H1 (cell line): ENCODE data around the gene ST3GAL3. TPM values are rescaled to one million over a fixed set of nuclear protein-coding genes. Genes with fewer than 3 reads are reported as not detected.

Experiments
- CTCF ChIA-PET: fragments of 300-600 bp; sonication (Branson Sonifier 250); formaldehyde crosslinking; loops from one replicate; lab custom pipeline; 2021; ENCODE audit not compliant: partially characterized antibody; lab: Charles Lee
- POLR2A ChIA-PET: fragments of 300-600 bp; sonication (Branson Sonifier 250); formaldehyde crosslinking; loops from one replicate; lab custom pipeline; 2021; ENCODE audit warnings: inconsistent platforms; ENCODE audit not compliant: partially characterized antibody; lab: Charles Lee
- DNase-seq, 2 experiments: peaks; one replicate each; pipeline versions ENCODE4 v3.0.0 to v3.0.0-alpha.2; 2010 to 2022; ENCODE audit warnings: low spot score in 2 of 2, low read depth in 1 of 2, mixed read lengths in 1 of 2
- FAIRE-seq: peaks from 2 replicates; lab custom pipeline; 2011; peaks lifted over from hg19 to GRCh38; lab: Jason Lieb, UNC
- H2AFZ ChIP-seq: 2 replicates; pipeline ENCODE4 v1.8.1; 2012; ENCODE audit warnings: low read length, inconsistent platforms
- H2AK5ac ChIP-seq: 2 replicates; pipeline ENCODE4 v1.6.1; 2013; ENCODE audit warnings: low read depth, low read length
- H2BK120ac ChIP-seq: replicated peaks from 2 replicates; pipeline ENCODE3; 2013; ENCODE audit warnings: low read depth, low read length, inconsistent platforms
- H2BK12ac ChIP-seq: 2 replicates; pipeline ENCODE4 v1.6.1; 2013; ENCODE audit warnings: low read depth, low read length
- H2BK15ac ChIP-seq: 2 replicates; pipeline ENCODE4 v1.6.1; 2013; ENCODE audit warnings: low read length
- H2BK20ac ChIP-seq: 2 replicates; pipeline ENCODE4 v1.6.1; 2013; ENCODE audit warnings: low read length
- H2BK5ac ChIP-seq: 2 replicates; pipeline ENCODE4 v1.6.1; 2013; ENCODE audit warnings: low read depth, low read length
- H3K14ac ChIP-seq: 2 replicates; pipeline ENCODE4 v1.6.1; 2013; ENCODE audit warnings: inconsistent platforms; ENCODE audit not compliant: insufficient read length
- H3K18ac ChIP-seq: 2 replicates; pipeline ENCODE4 v1.6.1; 2013; ENCODE audit warnings: low read length; ENCODE audit errors: extremely low read depth
- H3K23ac ChIP-seq: 2 replicates; pipeline ENCODE4 v1.6.1; 2013; ENCODE audit warnings: inconsistent platforms; ENCODE audit not compliant: insufficient read length
- H3K23me2 ChIP-seq: 2 replicates; pipeline ENCODE4 v1.6.1; 2013; ENCODE audit warnings: low read depth, low read length
- H3K27ac ChIP-seq: 2 replicates; pipeline ENCODE4 v1.6.1; 2011; ENCODE audit warnings: low read depth, low read length, inconsistent platforms
- H3K27me3 ChIP-seq, 4 experiments: replicated peaks in 1 of 4; 1 replicate in 1 of 4; 2 replicates in 3 of 4; pipeline versions ENCODE4 v1.6.1 to v1.8.1; 2011 to 2013; ENCODE audit warnings: low read length in 3 of 4, mild to moderate bottlenecking in 3 of 4, inconsistent platforms in 2 of 4, mixed read lengths in 2 of 4, moderate library complexity in 1 of 4; ENCODE audit not compliant: control insufficient read depth in 3 of 4, insufficient read depth in 3 of 4; ENCODE audit errors: extremely low read depth in 1 of 4
- H3K36me3 ChIP-seq, 4 experiments: 2 replicates each; pipeline versions ENCODE4 v1.6.1 to v1.8.1; 2011 to 2013; ENCODE audit warnings: mild to moderate bottlenecking in 4 of 4, low read length in 3 of 4, moderate library complexity in 2 of 4, control low read depth in 1 of 4, inconsistent platforms in 1 of 4; ENCODE audit not compliant: insufficient read depth in 4 of 4, control insufficient read depth in 2 of 4
- H3K4ac ChIP-seq: replicated peaks from 2 replicates; pipeline ENCODE3; 2013; ENCODE audit warnings: low read length, low read depth, mixed read lengths, inconsistent platforms; ENCODE audit not compliant: insufficient read length
- H3K4me1 ChIP-seq, 4 experiments: replicated peaks in 1 of 4; 1 replicate in 1 of 4; 2 replicates in 3 of 4; pipeline versions ENCODE4 v1.6.1 to v1.8.1; 2011 to 2013; ENCODE audit warnings: low read length in 3 of 4, inconsistent platforms in 2 of 4, mixed read lengths in 1 of 4; ENCODE audit not compliant: insufficient read depth in 4 of 4, control insufficient read depth in 3 of 4
- H3K4me2 ChIP-seq, 2 experiments: 2 replicates each; pipeline versions ENCODE4 v1.6.1 to v1.8.1; 2011 to 2013; ENCODE audit warnings: low read depth in 2 of 2, low read length in 2 of 2, control low read depth in 1 of 2, inconsistent platforms in 1 of 2, mild to moderate bottlenecking in 1 of 2; ENCODE audit not compliant: insufficient read depth in 1 of 2
- H3K4me3 ChIP-seq, 4 experiments: fragments of 200-600, 300-600 bp in 1 of 4; sonication (generic), shearing (Covaris generic), sonication (Bioruptor Twin) in 1 of 4; 2 replicates each; pipeline versions ENCODE4 v1.5.1 to v1.8.1; 2011 to 2016; ENCODE audit warnings: low read length in 4 of 4, low read depth in 3 of 4, control low read depth in 2 of 4, inconsistent platforms in 2 of 4, mild to moderate bottlenecking in 2 of 4, mixed read lengths in 1 of 4, moderate library complexity in 1 of 4; ENCODE audit not compliant: insufficient read depth in 2 of 4; ENCODE audit errors: extremely low read depth in 1 of 4
- H3K56ac ChIP-seq: replicated peaks from 2 replicates; pipeline ENCODE3; 2013; ENCODE audit warnings: low read depth, mild to moderate bottlenecking, mixed read lengths, low read length, inconsistent platforms; ENCODE audit not compliant: insufficient read length
- H3K79me1 ChIP-seq: 2 replicates; pipeline ENCODE4 v1.6.1; 2013; ENCODE audit warnings: low read depth, low read length, control low read depth
- H3K79me2 ChIP-seq, 2 experiments: 2 replicates each; pipeline versions ENCODE4 v1.6.1 to v1.8.1; 2012 to 2013; ENCODE audit warnings: low read length in 2 of 2, mild to moderate bottlenecking in 2 of 2, inconsistent platforms in 1 of 2; ENCODE audit not compliant: insufficient read depth in 2 of 2, control insufficient read depth in 1 of 2
- H3K9ac ChIP-seq, 4 experiments: replicated peaks in 1 of 4; 1 replicate in 1 of 4; 2 replicates in 3 of 4; pipeline versions ENCODE4 v1.6.1 to v1.8.1; 2011 to 2013; ENCODE audit warnings: low read depth in 3 of 4, low read length in 3 of 4, control low read depth in 2 of 4, mild to moderate bottlenecking in 2 of 4, moderate library complexity in 2 of 4, inconsistent platforms in 1 of 4; ENCODE audit errors: extremely low read depth in 1 of 4
- H3K9me3 ChIP-seq, 2 experiments: 2 replicates each; pipeline versions ENCODE4 v1.6.1 to v1.8.1; 2012 to 2013; ENCODE audit warnings: mild to moderate bottlenecking in 2 of 2, moderate library complexity in 2 of 2, control low read depth in 1 of 2, inconsistent platforms in 1 of 2, low read depth in 1 of 2, low read length in 1 of 2, mixed read lengths in 1 of 2; ENCODE audit not compliant: insufficient read depth in 2 of 2
- H4K20me1 ChIP-seq, 2 experiments: replicated peaks in 1 of 2; 2 replicates each; pipeline versions ENCODE3 to v1.8.1; 2011 to 2013; ENCODE audit warnings: inconsistent platforms in 2 of 2, low read length in 2 of 2, mild to moderate bottlenecking in 1 of 2; ENCODE audit not compliant: insufficient read depth in 2 of 2, control insufficient read depth in 1 of 2
- H4K5ac ChIP-seq: 2 replicates; pipeline ENCODE4 v1.6.1; 2013; ENCODE audit warnings: low read length, low read depth, mixed read lengths, inconsistent platforms; ENCODE audit not compliant: insufficient read length
- H4K8ac ChIP-seq: 2 replicates; pipeline ENCODE4 v1.8.0; 2013; ENCODE audit warnings: mild to moderate bottlenecking, moderate library complexity, low read length, inconsistent platforms; ENCODE audit not compliant: insufficient read depth; ENCODE audit errors: extremely low read depth
- H4K91ac ChIP-seq: replicated peaks from 2 replicates; pipeline ENCODE3; 2013; ENCODE audit warnings: low read length, mixed read lengths, inconsistent platforms; ENCODE audit not compliant: insufficient read length
- BRCA1 ChIP-seq: IDR thresholded peaks from 2 replicates; pipeline ENCODE4 v1.6.1; 2012; ENCODE audit warnings: low read depth, low read length, improper control_type of control experiment
- CHD2 ChIP-seq: IDR thresholded peaks from 2 replicates; pipeline ENCODE4 v1.6.1; 2012; ENCODE audit warnings: low read length, improper control_type of control experiment
- CTCF ChIP-seq, 3 experiments: IDR thresholded peaks; 1 replicate in 2 of 3; 2 replicates in 1 of 3; pipeline versions ENCODE4 v1.5.1 to v1.6.1; 2011; ENCODE audit warnings: low read length in 3 of 3, mild to moderate bottlenecking in 3 of 3, inconsistent platforms in 2 of 3, low read depth in 1 of 3, moderate library complexity in 1 of 3; ENCODE audit not compliant: insufficient read depth in 1 of 3; ENCODE audit errors: control extremely low read depth in 1 of 3
- POLR2A ChIP-seq, 2 experiments: IDR thresholded peaks; 1 replicate in 1 of 2; 2 replicates in 1 of 2; pipeline ENCODE4 v1.6.1; 2011; ENCODE audit warnings: low read depth in 2 of 2, low read length in 2 of 2, mild to moderate bottlenecking in 2 of 2; ENCODE audit errors: control extremely low read depth in 1 of 2
- RAD21 ChIP-seq, 2 experiments: IDR thresholded peaks in 1 of 2; conservative IDR thresholded peaks in 1 of 2; 2 replicates each; pipeline ENCODE4 v1.6.1; 2011; ENCODE audit warnings: low read depth in 2 of 2, low read length in 2 of 2, improper control_type of control experiment in 1 of 2, inconsistent platforms in 1 of 2, mild to moderate bottlenecking in 1 of 2, moderate library complexity in 1 of 2
- SIRT6 ChIP-seq: IDR thresholded peaks from one replicate; pipeline ENCODE4 v1.7.1; 2012; ENCODE audit warnings: low read length, inconsistent platforms
- SP4 ChIP-seq: IDR thresholded peaks from 2 replicates; pipeline ENCODE4 v1.6.1; 2012; ENCODE audit warnings: low read length, inconsistent platforms
- SUZ12 ChIP-seq: fragments of 200-600 bp; sonication (generic); IDR thresholded peaks from 2 replicates; pipeline ENCODE4 v1.6.1; 2012; ENCODE audit warnings: mild to moderate bottlenecking, inconsistent platforms, low read length, moderate library complexity, mixed read lengths
- TEAD4 ChIP-seq: IDR thresholded peaks from 2 replicates; pipeline ENCODE4 v1.6.1; 2012; ENCODE audit warnings: low read depth, low read length, inconsistent platforms, mixed read lengths
- WGBS, 2 experiments: shearing (Covaris generic) in 1 of 2; methylation state at CpG; one replicate each; pipeline versions ENCODE4 v1.1.6 to v1.1.7; 2013 to 2015; ENCODE audit warnings: low lambda C conversion rate in 2 of 2, mixed read lengths in 2 of 2, inconsistent platforms in 1 of 2, low coverage in 1 of 2, missing lambda C conversion rate in 1 of 2; ENCODE audit not compliant: insufficient replicate concordance in 2 of 2, insufficient coverage in 1 of 2, insufficient read length in 1 of 2; ENCODE audit errors: extremely low coverage in 1 of 2, missing lambda C conversion rate in 1 of 2; 5-methylcytosine and 5-hydroxymethylcytosine counted together
- polyA plus RNA-seq, 7 experiments: library from polyadenylated mRNA; depleted of rRNA in 3 of 7; stranded (reverse) in 5 of 7; unstranded in 2 of 7; fragments of >200 nt in 5 of 7; fragments of 200-250 nt in 2 of 7; gene quantifications; 1 replicate in 5 of 7; 2 replicates in 1 of 7; 4 replicates in 1 of 7; pipeline versions ENCODE4 v1.2.1 to v1.2.3, GENCODE V29; 2011 to 2013; ENCODE audit warnings: missing spikeins in 2 of 7, mixed read lengths in 2 of 7
- total RNA-seq: library from RNA; stranded (reverse); fragmentation: NEBNext Ultra II Directional; extraction: Animal tissue kit (Norgen Biotek cat#: 25700); gene quantifications from 2 replicates; pipeline ENCODE4 v1.2.1, GENCODE V29; 2021

ST3GAL3 gene
- total and polyA plus RNA-seq, 2 of the 8 experiments (the other 6 are each of a cell fraction or from before 2014, with no cell fraction given), result 6.8 to 7.0 TPM

- ChIA-PET CTCF (interaction anchor here (1.2 to 3.3 kb wide), 2 partner anchors 8 to 156 kb away, joined by 4 to 15 read pairs; no protein-coding TSS in a partner anchor), POLR2A (no interaction called here)
- no peaks in the 10 kb centered on the region; a peak in 1 of 8 replicates for H3K36me3 ChIP-seq
- H3K23me2 ChIP-seq, result no peaks in the 10 kb centered on the region
- no peaks in the 10 kb centered on the region for H3K79me1 ChIP-seq
- H3K27ac ChIP-seq, result no peak overlapping the region
- H3K4me3 ChIP-seq, result no peak overlapping the region
- H3K79me2 ChIP-seq, result no peaks in the 10 kb centered on the region
- H2BK120ac ChIP-seq, result no peak overlapping the region
- no peak overlapping the region for H4K91ac ChIP-seq
- no peaks in the 10 kb centered on the region for H4K20me1 ChIP-seq
- WGBS, 2 experiments, result 90% methylated on average over 1 of the region's 1 CpG; no CpG with 5 or more reads in 1 of the 2 experiments
- no peak overlapping the region for H4K5ac ChIP-seq
- no peak for DNase-seq
- H3K14ac ChIP-seq, result no peak overlapping the region
- H3K9me3 ChIP-seq, result no peaks in the 10 kb centered on the region
- TF ChIP-seq SP4 (no peak), SIRT6 (no peak), TEAD4 (no peak), CHD2 (no peak), SUZ12 (no peak), RAD21 (IDR thresholded peaks at IDR 0.05 in 1 of 2, conservative IDR thresholded peaks at IDR 0.05 in 1 of 2; ENCODE audit: low read depth in 2 of 2, low read length in 2 of 2) (0 out of 4 replicates have a peak, but pooled peaks of 1 of the 2 experiments have one; percentile 2), CTCF (IDR thresholded peaks at IDR 0.05; ENCODE audit: control extremely low read depth in 1 of 3, insufficient read depth in 1 of 3, low read depth in 1 of 3, low read length in 3 of 3) (peak in 1 of 3 experiments; percentile 35; a peak in 1 of 4 replicates), POLR2A (IDR thresholded peaks at IDR 0.05; ENCODE audit: control extremely low read depth in 1 of 2, low read depth in 2 of 2, low read length in 2 of 2) (no peak), BRCA1 (no peak)
- H2BK15ac ChIP-seq, result no peak overlapping the region
- no peak overlapping the region for H3K9ac ChIP-seq
- H4K8ac ChIP-seq, result no peak overlapping the region
- H2BK20ac ChIP-seq, result no peak overlapping the region
- H2AK5ac ChIP-seq, result no peak overlapping the region
- no peak overlapping the region for H3K18ac ChIP-seq
- peaks cover 0 to 4% (median under 1%) of the 10 kb centered on the region in 4 experiments; a peak in 2 of 7 replicates for H3K4me1 ChIP-seq
- no peak overlapping the region for H3K23ac ChIP-seq
- H2AFZ ChIP-seq, result no peak overlapping the region
- H2BK12ac ChIP-seq, result no peak overlapping the region
- no peak overlapping the region for H3K4me2 ChIP-seq
- no peak for FAIRE-seq
- no peak overlapping the region for H2BK5ac ChIP-seq
- no peak overlapping the region for H3K4ac ChIP-seq
- no peak overlapping the region for H3K56ac ChIP-seq
- no peaks in the 10 kb centered on the region for H3K27me3 ChIP-seq
Observed at GRCh38 chr1:43779266-43779665, 71.9 kb downstream of the ST3GAL3 start.
